SK-N-SH (cell line): ENCODE measurements around the gene PABPN1.

Experiments used
- EP300 ChIP-seq, 2 experiments: IDR thresholded peaks; 2 replicates each; pipeline versions ENCODE4 v1.4.0 to v1.6.1; 2012; ENCODE audit warnings: borderline replicate concordance in 1 of 2, low read depth in 1 of 2, low read length in 1 of 2
- EZH2phosphoT487 ChIP-seq: fragments of 200-600 bp; sonication (generic); IDR thresholded peaks from 2 replicates; pipeline ENCODE4 v1.6.1; 2017; ENCODE audit warnings: low read depth, mixed run types, mild to moderate bottlenecking, antibody characterized with exemption, moderate library complexity, borderline replicate concordance
- FOXM1 ChIP-seq: IDR thresholded peaks from 2 replicates; pipeline ENCODE4 v1.4.0; 2012; ENCODE audit warnings: low read depth, mild to moderate bottlenecking
- IRF3 ChIP-seq: fragments of 150-350 bp; IDR thresholded peaks from 2 replicates; pipeline ENCODE4 v1.6.1; 2016; ENCODE audit warnings: mild to moderate bottlenecking, low read depth, low read length
- MEF2A ChIP-seq: IDR thresholded peaks from 2 replicates; pipeline ENCODE4 v1.4.0; 2012; ENCODE audit warnings: low read depth, borderline replicate concordance
- NFIC ChIP-seq: IDR thresholded peaks from 2 replicates; pipeline ENCODE4 v1.4.0; 2012; ENCODE audit warnings: borderline replicate concordance
- POLR2AphosphoS5 ChIP-seq: IDR thresholded peaks from 2 replicates; pipeline ENCODE4 v1.6.1; 2012; ENCODE audit warnings: low read depth, low read length
- YY1 ChIP-seq: IDR thresholded peaks from 2 replicates; pipeline ENCODE4 v1.4.0; 2012; ENCODE audit warnings: low read depth, mild to moderate bottlenecking
- TF ChIP-seq, protein P1 (sequence below): fragments of 200-600 bp; sonication (generic); IDR thresholded peaks from 2 replicates; pipeline ENCODE4 v1.6.1; 2017; ENCODE audit warnings: antibody characterized with exemption, mild to moderate bottlenecking, moderate library complexity
- TF ChIP-seq, protein P2 (sequence below): IDR thresholded peaks from 2 replicates; pipeline ENCODE4 v1.4.0; 2012; ENCODE audit warnings: low read depth, borderline replicate concordance
- TF ChIP-seq, protein P3 (sequence below): fragments of 150-350 bp; IDR thresholded peaks from 2 replicates; pipeline ENCODE4 v1.6.1; 2017; ENCODE audit warnings: antibody characterized with exemption, low read length, low read depth, borderline replicate concordance

GRCh38 chr14:23366426-23366921 is 45.2 kb downstream of the PABPN1 start:
- TF ChIP-seq EP300 (IDR thresholded peaks at IDR 0.05; ENCODE audit: borderline replicate concordance in 1 of 2, low read depth in 1 of 2, low read length in 1 of 2) (no peak), NFIC (no peak), POLR2AphosphoS5 (0 out of 2 replicates have a peak, but pooled peaks have one; percentile 5), MEF2A (no peak), IRF3 (no peak), YY1 (no peak), FOXM1 (no peak), EZH2phosphoT487 (no peak)
- TF ChIP-seq, protein P1, sequence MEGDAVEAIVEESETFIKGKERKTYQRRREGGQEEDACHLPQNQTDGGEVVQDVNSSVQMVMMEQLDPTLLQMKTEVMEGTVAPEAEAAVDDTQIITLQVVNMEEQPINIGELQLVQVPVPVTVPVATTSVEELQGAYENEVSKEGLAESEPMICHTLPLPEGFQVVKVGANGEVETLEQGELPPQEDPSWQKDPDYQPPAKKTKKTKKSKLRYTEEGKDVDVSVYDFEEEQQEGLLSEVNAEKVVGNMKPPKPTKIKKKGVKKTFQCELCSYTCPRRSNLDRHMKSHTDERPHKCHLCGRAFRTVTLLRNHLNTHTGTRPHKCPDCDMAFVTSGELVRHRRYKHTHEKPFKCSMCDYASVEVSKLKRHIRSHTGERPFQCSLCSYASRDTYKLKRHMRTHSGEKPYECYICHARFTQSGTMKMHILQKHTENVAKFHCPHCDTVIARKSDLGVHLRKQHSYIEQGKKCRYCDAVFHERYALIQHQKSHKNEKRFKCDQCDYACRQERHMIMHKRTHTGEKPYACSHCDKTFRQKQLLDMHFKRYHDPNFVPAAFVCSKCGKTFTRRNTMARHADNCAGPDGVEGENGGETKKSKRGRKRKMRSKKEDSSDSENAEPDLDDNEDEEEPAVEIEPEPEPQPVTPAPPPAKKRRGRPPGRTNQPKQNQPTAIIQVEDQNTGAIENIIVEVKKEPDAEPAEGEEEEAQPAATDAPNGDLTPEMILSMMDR: no peak
- TF ChIP-seq, protein P2, sequence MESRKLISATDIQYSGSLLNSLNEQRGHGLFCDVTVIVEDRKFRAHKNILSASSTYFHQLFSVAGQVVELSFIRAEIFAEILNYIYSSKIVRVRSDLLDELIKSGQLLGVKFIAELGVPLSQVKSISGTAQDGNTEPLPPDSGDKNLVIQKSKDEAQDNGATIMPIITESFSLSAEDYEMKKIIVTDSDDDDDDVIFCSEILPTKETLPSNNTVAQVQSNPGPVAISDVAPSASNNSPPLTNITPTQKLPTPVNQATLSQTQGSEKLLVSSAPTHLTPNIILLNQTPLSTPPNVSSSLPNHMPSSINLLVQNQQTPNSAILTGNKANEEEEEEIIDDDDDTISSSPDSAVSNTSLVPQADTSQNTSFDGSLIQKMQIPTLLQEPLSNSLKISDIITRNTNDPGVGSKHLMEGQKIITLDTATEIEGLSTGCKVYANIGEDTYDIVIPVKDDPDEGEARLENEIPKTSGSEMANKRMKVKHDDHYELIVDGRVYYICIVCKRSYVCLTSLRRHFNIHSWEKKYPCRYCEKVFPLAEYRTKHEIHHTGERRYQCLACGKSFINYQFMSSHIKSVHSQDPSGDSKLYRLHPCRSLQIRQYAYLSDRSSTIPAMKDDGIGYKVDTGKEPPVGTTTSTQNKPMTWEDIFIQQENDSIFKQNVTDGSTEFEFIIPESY: no peak
- TF ChIP-seq, protein P3, sequence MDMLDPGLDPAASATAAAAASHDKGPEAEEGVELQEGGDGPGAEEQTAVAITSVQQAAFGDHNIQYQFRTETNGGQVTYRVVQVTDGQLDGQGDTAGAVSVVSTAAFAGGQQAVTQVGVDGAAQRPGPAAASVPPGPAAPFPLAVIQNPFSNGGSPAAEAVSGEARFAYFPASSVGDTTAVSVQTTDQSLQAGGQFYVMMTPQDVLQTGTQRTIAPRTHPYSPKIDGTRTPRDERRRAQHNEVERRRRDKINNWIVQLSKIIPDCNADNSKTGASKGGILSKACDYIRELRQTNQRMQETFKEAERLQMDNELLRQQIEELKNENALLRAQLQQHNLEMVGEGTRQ: no peak
